HFFc6 (cell line): ENCODE data around the gene OCA2. TPM values are rescaled to one million over a fixed set of nuclear protein-coding genes. Genes with fewer than 3 reads are reported as not detected.

Experiments used
- DNase-seq: peaks from one replicate; pipeline ENCODE4 v3.0.0-alpha.2; 2018
- H3K27ac Mint-ChIP-seq: 2 replicates; pipeline ENCODE4 v1.8.0; 2020; ENCODE audit warnings: mild to moderate bottlenecking, mixed read lengths
- H3K27me3 Mint-ChIP-seq: 2 replicates; pipeline ENCODE4 v1.8.0; 2021; ENCODE audit warnings: mild to moderate bottlenecking, moderate library complexity, mixed read lengths; ENCODE audit not compliant: insufficient read depth
- H3K36me3 Mint-ChIP-seq: 2 replicates; pipeline ENCODE4 v1.8.0; 2021; ENCODE audit warnings: low read depth, mixed read lengths
- H3K4me1 Mint-ChIP-seq: 2 replicates; pipeline ENCODE4 v1.8.0; 2020; ENCODE audit warnings: low read depth, mixed read lengths
- H3K4me3 Mint-ChIP-seq: 2 replicates; pipeline ENCODE4 v1.8.0; 2020; ENCODE audit warnings: mild to moderate bottlenecking, moderate library complexity, mixed read lengths
- H3K9me3 Mint-ChIP-seq: 2 replicates; pipeline ENCODE4 v1.8.0; 2020; ENCODE audit warnings: mild to moderate bottlenecking, mixed read lengths
- total RNA-seq, 6 experiments: library from RNA; stranded (reverse); fragmentation: NEBNext Ultra II Directional; extraction: Animal tissue kit (Norgen Biotek cat#: 25700); gene quantifications; 2 replicates in 1 of 6; 3 replicates in 5 of 6; pipeline ENCODE4 v1.2.3, GENCODE V29; 2021
- TF ChIP-seq, protein P1 (sequence below): fragments of 200-600 bp; sonication (generic); IDR thresholded peaks from 2 replicates; pipeline ENCODE4 v1.5.0; 2021; ENCODE audit warnings: antibody characterized with exemption, mild to moderate bottlenecking

Gene OCA2
- total RNA-seq, 6 experiments from 2014 or later = not detected

GRCh38 chr15:27871078-27871901 is 227.8 kb downstream of the OCA2 start:
- no peak overlapping the region for H3K4me3 Mint-ChIP-seq
- H3K36me3 Mint-ChIP-seq = peaks cover 8% of the 10 kb centered on the region
- H3K27ac Mint-ChIP-seq = no peak overlapping the region
- peaks cover 2% of the 10 kb centered on the region; the same call in 1 of the 2 replicates for H3K27me3 Mint-ChIP-seq
- TF ChIP-seq, protein P1, sequence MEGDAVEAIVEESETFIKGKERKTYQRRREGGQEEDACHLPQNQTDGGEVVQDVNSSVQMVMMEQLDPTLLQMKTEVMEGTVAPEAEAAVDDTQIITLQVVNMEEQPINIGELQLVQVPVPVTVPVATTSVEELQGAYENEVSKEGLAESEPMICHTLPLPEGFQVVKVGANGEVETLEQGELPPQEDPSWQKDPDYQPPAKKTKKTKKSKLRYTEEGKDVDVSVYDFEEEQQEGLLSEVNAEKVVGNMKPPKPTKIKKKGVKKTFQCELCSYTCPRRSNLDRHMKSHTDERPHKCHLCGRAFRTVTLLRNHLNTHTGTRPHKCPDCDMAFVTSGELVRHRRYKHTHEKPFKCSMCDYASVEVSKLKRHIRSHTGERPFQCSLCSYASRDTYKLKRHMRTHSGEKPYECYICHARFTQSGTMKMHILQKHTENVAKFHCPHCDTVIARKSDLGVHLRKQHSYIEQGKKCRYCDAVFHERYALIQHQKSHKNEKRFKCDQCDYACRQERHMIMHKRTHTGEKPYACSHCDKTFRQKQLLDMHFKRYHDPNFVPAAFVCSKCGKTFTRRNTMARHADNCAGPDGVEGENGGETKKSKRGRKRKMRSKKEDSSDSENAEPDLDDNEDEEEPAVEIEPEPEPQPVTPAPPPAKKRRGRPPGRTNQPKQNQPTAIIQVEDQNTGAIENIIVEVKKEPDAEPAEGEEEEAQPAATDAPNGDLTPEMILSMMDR = no peak
- DNase-seq = no peak
- peaks cover 21% of the 10 kb centered on the region for H3K9me3 Mint-ChIP-seq
- H3K4me1 Mint-ChIP-seq = no peaks in the 10 kb centered on the region

GRCh38 chr15:27870320-27870719 is 228.8 kb downstream of the OCA2 start:
- DNase-seq = no peak
- Mint-ChIP-seq H3K36me3 (peaks cover 8% of the 10 kb centered on the region), H3K4me3 (no peak overlapping the region), H3K27me3 (peaks cover 2% of the 10 kb centered on the region), H3K27ac (no peak overlapping the region), H3K4me1 (no peaks in the 10 kb centered on the region), H3K9me3 (peaks cover 25% of the 10 kb centered on the region)
- TF ChIP-seq, protein P1 = no peak

DNA sequence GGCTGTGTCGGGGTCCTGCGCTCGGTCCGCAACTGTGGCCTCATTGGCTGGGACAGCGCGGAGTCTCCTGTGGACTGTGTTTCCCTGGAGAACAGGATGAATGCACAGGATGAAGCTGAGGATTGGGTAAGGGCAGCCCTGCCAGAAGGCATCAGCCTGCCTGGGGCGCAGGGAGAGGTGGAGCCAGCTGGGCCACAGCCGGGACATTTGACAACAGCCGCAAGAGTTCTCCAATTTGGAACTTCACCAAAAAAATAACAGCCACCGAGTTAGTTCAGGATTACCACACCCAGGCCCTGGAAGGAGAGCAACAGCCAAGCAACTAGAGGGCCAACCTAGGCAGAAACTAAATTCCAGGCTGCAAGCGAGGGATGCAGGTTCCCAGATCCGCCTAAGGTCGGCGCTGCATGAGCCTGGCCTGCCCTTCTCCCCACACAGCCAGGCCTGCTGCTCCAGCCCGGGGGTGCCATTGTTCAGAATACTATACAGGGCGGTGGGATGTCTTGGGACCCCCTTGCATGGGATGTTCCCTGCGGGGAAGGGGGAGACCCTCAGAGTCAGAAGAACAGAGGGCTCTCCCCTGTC is 229.3 kb downstream of the OCA2 start:
- TF ChIP-seq, protein P1 = no peak
- Mint-ChIP-seq H3K4me1 (no peaks in the 10 kb centered on the region), H3K4me3 (no peak overlapping the region)

DNA sequence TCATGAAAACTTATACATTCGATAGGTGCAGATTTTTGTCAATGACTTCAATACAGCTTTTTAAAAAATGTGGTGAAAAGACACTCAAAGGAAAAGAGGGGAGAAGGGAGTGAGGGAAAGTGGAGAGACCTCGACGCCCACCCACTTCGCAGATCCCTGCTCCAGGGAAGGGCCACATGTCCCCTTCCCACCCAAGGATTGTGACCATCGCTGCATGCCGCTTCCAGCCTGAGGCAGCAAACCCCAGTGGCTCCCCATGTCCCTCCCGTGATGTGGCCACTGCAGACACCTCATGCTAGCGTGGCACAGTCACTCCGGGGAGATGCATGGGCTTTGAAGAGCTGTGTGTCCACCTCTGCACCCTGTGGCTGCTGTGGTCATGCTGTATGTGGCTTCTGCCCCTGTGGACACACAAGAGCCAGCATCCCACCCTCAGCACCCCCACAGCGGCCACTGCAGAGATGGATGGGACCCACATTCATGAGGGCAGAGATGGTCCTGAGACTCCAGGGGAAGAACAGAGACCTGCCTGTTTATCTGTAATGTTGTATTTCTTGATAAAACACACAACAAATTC is 230.2 kb downstream of the OCA2 start:
- no peak overlapping the region for H3K4me3 Mint-ChIP-seq
- H3K36me3 Mint-ChIP-seq = peaks cover 8% of the 10 kb centered on the region
- DNase-seq = no peak
- no peaks in the 10 kb centered on the region for H3K4me1 Mint-ChIP-seq
- H3K9me3 Mint-ChIP-seq = peaks cover 36% of the 10 kb centered on the region
- peaks cover 3% of the 10 kb centered on the region for H3K27me3 Mint-ChIP-seq
- no peak overlapping the region for H3K27ac Mint-ChIP-seq
- TF ChIP-seq, protein P1 = no peak

More for the DNA sequence above, 229.3 kb downstream of the OCA2 start:
- Mint-ChIP-seq H3K27ac (no peak overlapping the region), H3K36me3 (peaks cover 8% of the 10 kb centered on the region), H3K9me3 (peaks cover 30% of the 10 kb centered on the region), H3K27me3 (peaks cover 2% of the 10 kb centered on the region)
- no peak for DNase-seq

DNA sequence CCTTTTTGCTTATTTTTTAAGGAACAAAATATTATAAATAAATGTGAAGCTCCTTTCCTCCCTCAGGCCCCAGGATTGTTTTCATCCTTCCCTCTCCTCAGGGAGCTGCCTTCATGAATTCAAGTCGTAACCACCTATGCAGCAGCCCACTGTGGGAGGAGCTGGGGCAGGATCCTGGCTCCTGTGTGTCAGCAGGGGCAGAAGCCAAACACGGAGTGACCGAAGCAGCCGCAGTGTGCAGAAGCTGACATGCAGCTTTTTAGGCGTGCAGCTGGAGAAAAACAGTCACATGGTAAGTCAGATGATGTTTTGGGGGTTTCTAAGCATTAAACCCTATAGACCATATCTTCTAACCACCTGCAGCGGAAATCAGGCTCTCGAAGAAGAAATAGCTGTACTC is 231.3 kb downstream of the OCA2 start:
- Mint-ChIP-seq H3K4me3 (no peak overlapping the region), H3K36me3 (peaks cover 8% of the 10 kb centered on the region), H3K27me3 (peaks cover 3% of the 10 kb centered on the region), H3K9me3 (peaks cover 37% of the 10 kb centered on the region), H3K4me1 (no peaks in the 10 kb centered on the region), H3K27ac (no peak overlapping the region)
- no peak for DNase-seq
- TF ChIP-seq, protein P1 = no peak
